OCI-LY1 (cell line): ENCODE results near the gene BOLL.
"Not testable (repeated sequence)": the region's sequence is repeated elsewhere in the genome, so short reads cannot be mapped to it uniquely, and the experiment has no call there.

Experiments used
- H2AFZ ChIP-seq: fragments of 200-600 bp; sonication (generic), shearing (Covaris generic); 2 replicates; pipeline ENCODE4 v1.6.0; 2014; ENCODE audit warnings: antibody characterized with exemption, mild to moderate bottlenecking, low read length
- H3F3A ChIP-seq: fragments of 200-600 bp; sonication (generic), shearing (Covaris generic); 2 replicates; pipeline ENCODE4 v1.6.0; 2014; ENCODE audit warnings: mild to moderate bottlenecking, antibody characterized with exemption, low read length, moderate library complexity; ENCODE audit not compliant: insufficient read depth
- H3K27ac ChIP-seq: fragments of 200-600 bp; sonication (generic); 2 replicates; pipeline ENCODE4 v1.5.1; 2014; ENCODE audit warnings: low read length, mixed run types, mild to moderate bottlenecking, low read depth; ENCODE audit not compliant: poor library complexity, severe bottlenecking
- H3K27me3 ChIP-seq: fragments of 200-600 bp; sonication (generic); 2 replicates; pipeline ENCODE4 v1.6.0; 2014; ENCODE audit warnings: antibody characterized with exemption, mild to moderate bottlenecking, low read length, moderate library complexity; ENCODE audit not compliant: insufficient read depth
- H3K36me3 ChIP-seq: fragments of 200-600 bp; sonication (generic); 2 replicates; pipeline ENCODE4 v1.6.1; 2014; ENCODE audit warnings: mild to moderate bottlenecking, antibody characterized with exemption, low read length, moderate library complexity, mixed read lengths; ENCODE audit not compliant: insufficient read depth
- H3K4me1 ChIP-seq: fragments of 200-600 bp; sonication (generic); 2 replicates; pipeline ENCODE4 v1.5.1; 2014; ENCODE audit warnings: mild to moderate bottlenecking, low read length, moderate library complexity; ENCODE audit not compliant: insufficient read depth, severe bottlenecking
- H3K4me2 ChIP-seq: fragments of 200-600 bp; sonication (generic), shearing (Covaris generic); 2 replicates; pipeline ENCODE4 v1.6.1; 2014; ENCODE audit warnings: low read length
- H3K4me3 ChIP-seq: fragments of 200-600 bp; sonication (generic); 2 replicates; pipeline ENCODE4 v1.5.1; 2014; ENCODE audit warnings: low read length, low read depth, mild to moderate bottlenecking, mixed read lengths; ENCODE audit not compliant: poor library complexity, severe bottlenecking
- H3K79me2 ChIP-seq: fragments of 200-600 bp; shearing (Covaris generic); 2 replicates; pipeline ENCODE4 v1.6.1; 2016; ENCODE audit warnings: mixed run types, low read length, mixed read lengths; ENCODE audit not compliant: insufficient read depth
- H3K9ac ChIP-seq: fragments of 200-600 bp; sonication (generic), shearing (Covaris generic); 2 replicates; pipeline ENCODE4 v1.6.1; 2014; ENCODE audit warnings: mild to moderate bottlenecking, low read length, mixed read lengths
- H3K9me2 ChIP-seq: fragments of 200-600 bp; sonication (generic), shearing (Covaris generic); 2 replicates; pipeline ENCODE4 v1.6.1; 2014; ENCODE audit warnings: low read depth, mild to moderate bottlenecking, low read length, mixed read lengths
- H3K9me3 ChIP-seq: fragments of 200-600 bp; shearing (Covaris generic); 2 replicates; pipeline ENCODE4 v1.6.1; 2014; ENCODE audit warnings: low read length, mixed read lengths
- H4K20me1 ChIP-seq: fragments of 200-600 bp; sonication (generic), shearing (Covaris generic); 2 replicates; pipeline ENCODE4 v1.6.0; 2016; ENCODE audit warnings: mild to moderate bottlenecking, low read length; ENCODE audit not compliant: insufficient read depth
- CTCF ChIP-seq: fragments of 200-600 bp; sonication (generic), shearing (Covaris generic); IDR thresholded peaks from 2 replicates; pipeline ENCODE4 v1.5.1; 2017; ENCODE audit warnings: mild to moderate bottlenecking, antibody characterized with exemption, low read length, moderate library complexity, mixed read lengths
- EZH2 ChIP-seq: fragments of 200-600 bp; sonication (generic), shearing (Covaris generic); IDR thresholded peaks from 2 replicates; pipeline ENCODE4 v1.8.0; 2017; ENCODE audit warnings: borderline replicate concordance, mixed run types, mild to moderate bottlenecking, antibody characterized with exemption, low read length, moderate library complexity, mixed read lengths

Gene BOLL, protein sequence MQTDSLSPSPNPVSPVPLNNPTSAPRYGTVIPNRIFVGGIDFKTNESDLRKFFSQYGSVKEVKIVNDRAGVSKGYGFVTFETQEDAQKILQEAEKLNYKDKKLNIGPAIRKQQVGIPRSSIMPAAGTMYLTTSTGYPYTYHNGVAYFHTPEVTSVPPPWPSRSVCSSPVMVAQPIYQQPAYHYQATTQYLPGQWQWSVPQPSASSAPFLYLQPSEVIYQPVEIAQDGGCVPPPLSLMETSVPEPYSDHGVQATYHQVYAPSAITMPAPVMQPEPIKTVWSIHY

DNA sequence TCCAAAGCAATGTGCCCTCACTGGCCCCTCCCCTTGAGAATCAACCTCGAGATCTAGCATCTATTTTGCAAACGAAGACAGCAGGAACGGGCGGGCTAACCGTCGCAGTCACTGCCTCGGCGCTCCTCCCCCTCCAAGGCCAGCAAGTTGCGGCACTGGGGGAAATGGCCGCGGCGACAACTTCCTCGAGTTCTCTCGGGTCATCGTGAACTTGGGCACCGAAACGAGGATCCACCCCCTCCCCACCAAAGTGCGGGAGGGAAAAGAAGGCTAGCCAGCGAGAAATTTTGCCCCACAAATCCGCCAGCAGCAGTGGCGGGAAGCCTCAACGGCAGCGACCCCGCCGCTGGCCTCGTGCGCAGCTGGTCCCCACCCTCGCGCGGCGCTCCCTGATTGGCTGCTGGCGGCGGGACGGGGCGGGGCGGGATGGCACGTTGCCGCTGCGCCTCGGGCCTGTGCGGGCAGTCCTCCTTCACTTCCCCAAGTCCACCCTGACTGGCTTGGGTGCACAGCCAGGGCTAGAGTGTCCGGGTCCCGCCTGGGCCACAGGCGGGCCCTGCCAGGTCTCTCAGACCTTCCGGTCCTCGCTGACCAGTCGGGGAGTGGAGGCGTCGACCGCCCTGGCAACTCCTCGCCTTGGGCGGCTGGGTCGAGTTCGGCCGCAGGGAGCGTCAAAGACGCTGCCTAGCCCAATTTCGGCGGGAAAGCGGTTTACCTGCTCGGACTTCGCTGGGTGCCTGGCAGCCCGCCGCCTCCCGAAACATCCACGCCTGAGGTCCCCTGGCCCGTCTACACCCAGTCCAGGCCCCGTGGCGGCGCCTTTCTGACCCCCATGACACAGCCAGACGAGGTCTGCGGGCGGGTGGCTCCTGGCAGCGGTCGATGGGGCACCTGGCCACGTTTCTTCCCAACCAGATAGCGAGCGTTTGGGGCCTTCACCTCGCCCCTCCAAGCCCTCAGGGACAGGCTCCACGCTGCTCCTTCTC lies at the start of gene BOLL:
TSS of gene BOLL (minus strand) at position 364 of the 986 bp plus-strand sequence. CDS start 3,469 bp downstream, outside the sequence.
- TF ChIP-seq CTCF (no peak), EZH2 (no peak)
- Histone ChIP-seq H3K4me1 (no peaks in the 10 kb centered on the region), H3K27me3 (no peaks in the 10 kb centered on the region), H3K36me3 (no peaks in the 10 kb centered on the region), H3K4me3 (no peak within 1 kb of the TSS), H3K9ac (no peak within 1 kb of the TSS), H3K79me2 (no peaks in the 10 kb centered on the region), H2AFZ (no peak within 1 kb of the TSS), H3F3A (no peaks in the 10 kb centered on the region), H3K27ac (no peak within 1 kb of the TSS), H3K4me2 (no peak within 1 kb of the TSS), H4K20me1 (no peaks in the 10 kb centered on the region), H3K9me3 (no peaks in the 10 kb centered on the region), H3K9me2 (no peaks in the 10 kb centered on the region)

GRCh38 chr2:197834771-197835170 lies 49.7 kb upstream of the BOLL start:
- H3K9ac ChIP-seq, H3K9me3 ChIP-seq, H3K4me3 ChIP-seq, H3K4me2 ChIP-seq, H4K20me1 ChIP-seq, H3K27me3 ChIP-seq, H3F3A ChIP-seq, H2AFZ ChIP-seq, H3K79me2 ChIP-seq, H3K27ac ChIP-seq, H3K4me1 ChIP-seq, H3K9me2 ChIP-seq, H3K36me3 ChIP-seq: not testable (repeated sequence)

DNA sequence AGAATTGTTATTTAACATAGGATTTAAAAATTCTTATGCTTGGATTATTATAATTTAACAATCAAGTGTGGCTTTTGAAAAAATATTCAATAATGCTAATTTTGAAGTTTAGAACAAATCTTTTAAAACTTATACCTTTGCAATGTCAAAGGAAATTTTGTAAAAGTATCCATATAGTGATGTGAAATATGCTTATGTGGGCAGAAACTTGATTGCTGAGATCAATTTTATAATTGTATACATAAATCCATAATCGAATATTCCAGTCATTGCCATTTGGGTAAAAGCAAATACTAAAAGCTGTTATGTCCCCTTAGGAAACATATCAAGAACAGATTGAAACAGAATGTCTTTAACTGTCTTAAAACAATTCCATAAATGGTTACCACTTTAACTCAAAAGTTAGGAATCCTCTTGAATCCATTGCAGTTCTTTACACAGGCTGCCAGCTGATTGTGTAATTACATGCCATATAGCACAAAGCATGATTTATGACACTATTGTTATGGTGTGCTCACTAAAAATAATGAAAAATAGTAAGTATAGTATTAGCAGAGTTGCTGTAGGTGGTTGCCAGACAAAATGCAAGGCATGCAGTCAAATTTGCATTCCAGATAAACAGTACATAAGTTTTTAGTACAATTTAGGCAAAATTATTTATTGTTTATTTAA lies 43.5 kb upstream of the BOLL start:
- Histone ChIP-seq H3K4me1 (no peaks in the 10 kb centered on the region), H3K4me2 (no peak overlapping the region)

More for the DNA sequence above, 43.5 kb upstream of the BOLL start:
- no peaks in the 10 kb centered on the region for H3K9me3 ChIP-seq
- no peaks in the 10 kb centered on the region for H3K79me2 ChIP-seq
- no peaks in the 10 kb centered on the region for H3K9me2 ChIP-seq
- no peak overlapping the region for H2AFZ ChIP-seq
- no peaks in the 10 kb centered on the region for H4K20me1 ChIP-seq
- no peaks in the 10 kb centered on the region for H3F3A ChIP-seq
- no peak overlapping the region for H3K9ac ChIP-seq
- TF ChIP-seq EZH2, result no peak
- TF ChIP-seq CTCF, result no peak
- H3K27ac ChIP-seq, result no peak overlapping the region
- H3K27me3 ChIP-seq, result no peaks in the 10 kb centered on the region
- no peak overlapping the region for H3K4me3 ChIP-seq
- no peaks in the 10 kb centered on the region for H3K36me3 ChIP-seq
